ENCODE data around the gene RNPS1. TPM values are rescaled to one million over a fixed set of nuclear protein-coding genes. Genes with fewer than 3 reads are reported as not detected.

The RNPS1 gene
- total and polyA plus RNA-seq, 2 donors (not counting 1 experiment from before 2014, with no cell fraction given), result 209 to 265 TPM

- Mint-ChIP-seq H3K27me3 (no peaks in the 10 kb centered on the region), H3K4me3 (no peak overlapping the region), H3K4me1 (peaks cover 10% of the 10 kb centered on the region), H3K9me3 (ENCODE audit: insufficient read depth) (no peaks in the 10 kb centered on the region), H3K27ac (no peak overlapping the region)
- Histone ChIP-seq H3K79me2 (ENCODE audit: control insufficient read depth, insufficient read depth, low read length) (peaks cover 10% of the 10 kb centered on the region), H3K4me3 (ENCODE audit: control extremely low read depth in 1 of 5, extremely low read depth in 1 of 5, insufficient read depth in 1 of 5, low read depth in 2 of 5, low read length in 4 of 5) (no peak overlapping the region), H3K36me3 (replicated peaks in 1 of 2; ENCODE audit: control extremely low read depth in 1 of 2, control insufficient read depth in 1 of 2, extremely low read depth in 1 of 2, insufficient read depth in 2 of 2, low read length in 1 of 2) (peaks cover 4 to 73% of the 10 kb centered on the region in 2 experiments), H4K20me1 (ENCODE audit: control insufficient read depth, insufficient read depth, low read length, poor library complexity, severe bottlenecking) (peaks cover 37% of the 10 kb centered on the region), H2AFZ (ENCODE audit: insufficient read depth, low read depth, low read length, poor library complexity, severe bottlenecking) (no peak overlapping the region), H3K27me3 (replicated peaks in 1 of 4; ENCODE audit: control extremely low read depth in 1 of 4, control insufficient read depth in 3 of 4, insufficient read depth in 4 of 4, low read length in 3 of 4) (no peaks in the 10 kb centered on the region), H3K4me1 (ENCODE audit: control insufficient read depth in 2 of 2, insufficient read depth in 2 of 2, low read length in 2 of 2) (peaks cover 0 to 15% of the 10 kb centered on the region in 2 donors), H3K27ac (ENCODE audit: low read length in 2 of 2) (no peak overlapping the region), H3K9me3 (ENCODE audit: control extremely low read depth in 1 of 3, control insufficient read depth in 2 of 3, insufficient read depth in 1 of 3, low read length in 2 of 3) (no peaks in the 10 kb centered on the region), H3K4me2 (replicated peaks; ENCODE audit: low read depth, low read length, poor library complexity, severe bottlenecking) (no peak overlapping the region), H3K9ac (ENCODE audit: low read length) (no peak overlapping the region)
- intact Hi-C loops (cut with micrococcal nuclease), result loop anchor here (10.0 kb wide), 1 partner anchor 233 kb away; the partner anchor contains the start of gene NHERF2
- ATAC-seq (ENCODE audit: low read depth) (no peak), DNase-seq (no peak)
- TF ChIP-seq EZH2 (IDR thresholded peaks at IDR 0.05; ENCODE audit: borderline replicate concordance, insufficient read depth, low read depth, low read length, poor library complexity, severe bottlenecking), result no peak
- TF ChIP-seq CTCF (IDR thresholded peaks at IDR 0.05), result no peak
- ChIA-PET CTCF (interaction anchor here (0.9 to 1.4 kb wide), 2 partner anchors 63 to 250 kb away, joined by 3 to 4 read pairs; no protein-coding TSS in a partner anchor), POLR2A (interaction anchor here (0.6 kb wide), 1 partner anchor 35 kb away, joined by 6 read pairs; no protein-coding TSS in a partner anchor)
- 97% methylated on average over 4 of the region's 6 CpGs for WGBS (ENCODE audit: insufficient coverage)
These were observed 10.2 kb downstream of the RNPS1 start for GRCh38 chr16:2257726-2258125.

DNA sequence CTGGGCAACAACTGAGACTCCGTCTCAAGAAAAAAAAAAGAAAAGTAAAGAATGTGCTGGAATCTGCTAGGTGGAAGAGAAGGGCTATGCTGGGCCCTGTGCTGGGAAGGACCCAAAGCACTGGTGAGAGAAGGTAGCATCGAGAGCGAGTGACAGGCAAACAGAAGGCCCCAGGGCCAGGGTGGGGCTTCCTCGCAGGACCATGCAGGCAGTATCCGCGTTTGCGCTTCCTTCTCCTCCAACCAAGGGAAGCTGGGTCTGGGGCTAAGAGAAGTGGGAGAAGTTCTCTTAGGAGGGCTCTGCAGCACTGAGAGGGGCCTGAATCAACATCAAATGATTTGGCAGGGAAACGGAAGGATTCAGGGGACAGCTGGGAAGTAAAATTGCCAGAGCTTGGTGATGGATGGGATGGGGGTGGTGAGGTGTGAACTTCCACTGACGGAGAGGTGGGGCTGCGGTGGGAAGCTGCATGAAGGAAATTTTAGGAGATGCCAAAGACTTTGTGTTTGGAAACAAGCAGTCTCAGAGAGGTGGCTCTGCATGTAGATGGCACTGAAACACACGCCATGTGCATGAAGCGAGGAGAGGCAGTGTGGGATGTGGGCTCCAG lies 11.3 kb downstream of the RNPS1 start:
- H3K79me2 ChIP-seq (ENCODE audit: control insufficient read depth, insufficient read depth, low read length), result peaks cover 4% of the 10 kb centered on the region
- H3K4me3 Mint-ChIP-seq, result no peak overlapping the region
- intact Hi-C loops (cut with micrococcal nuclease), result loop anchor here (10.0 kb wide), 1 partner anchor 232 kb away; the partner anchor contains the start of gene NHERF2

More for the DNA sequence above, 11.3 kb downstream of the RNPS1 start:
- peaks cover 3 to 26% of the 10 kb centered on the region in 2 donors for H3K4me1 ChIP-seq (ENCODE audit: control insufficient read depth in 2 of 2, insufficient read depth in 2 of 2, low read length in 2 of 2)
- ChIA-PET CTCF (no interaction called here), POLR2A (no interaction called here)
- H3K9me3 Mint-ChIP-seq (ENCODE audit: insufficient read depth), result no peaks in the 10 kb centered on the region
- DNase-seq (no peak), ATAC-seq (ENCODE audit: low read depth) (no peak)
- H3K9me3 ChIP-seq (ENCODE audit: control extremely low read depth in 1 of 3, control insufficient read depth in 2 of 3, insufficient read depth in 1 of 3, low read length in 2 of 3), result no peaks in the 10 kb centered on the region
- TF ChIP-seq CTCF (IDR thresholded peaks at IDR 0.05) (no peak), EZH2 (IDR thresholded peaks at IDR 0.05; ENCODE audit: borderline replicate concordance, insufficient read depth, low read depth, low read length, poor library complexity, severe bottlenecking) (no peak)
- no peak overlapping the region for H3K4me3 ChIP-seq (ENCODE audit: control extremely low read depth in 1 of 5, extremely low read depth in 1 of 5, insufficient read depth in 1 of 5, low read depth in 2 of 5, low read length in 4 of 5)
- no peaks in the 10 kb centered on the region for H3K27me3 ChIP-seq (replicated peaks in 1 of 4; ENCODE audit: control extremely low read depth in 1 of 4, control insufficient read depth in 3 of 4, insufficient read depth in 4 of 4, low read length in 3 of 4)
- no peak overlapping the region for H3K27ac Mint-ChIP-seq
- H3K4me2 ChIP-seq (replicated peaks; ENCODE audit: low read depth, low read length, poor library complexity, severe bottlenecking), result no peak overlapping the region
- peaks cover 17% of the 10 kb centered on the region for H3K4me1 Mint-ChIP-seq
- H3K9ac ChIP-seq (ENCODE audit: low read length), result no peak overlapping the region
- peaks cover 0 to 62% of the 10 kb centered on the region in 2 experiments for H3K36me3 ChIP-seq (replicated peaks in 1 of 2; ENCODE audit: control extremely low read depth in 1 of 2, control insufficient read depth in 1 of 2, extremely low read depth in 1 of 2, insufficient read depth in 2 of 2, low read length in 1 of 2)
- H4K20me1 ChIP-seq (ENCODE audit: control insufficient read depth, insufficient read depth, low read length, poor library complexity, severe bottlenecking), result peaks cover 26% of the 10 kb centered on the region
- no peaks in the 10 kb centered on the region for H3K27me3 Mint-ChIP-seq
- WGBS (ENCODE audit: insufficient coverage), result 98% methylated on average over 7 of the region's 12 CpGs
- H3K27ac ChIP-seq (ENCODE audit: low read length in 2 of 2), result no peak overlapping the region
- H2AFZ ChIP-seq (ENCODE audit: insufficient read depth, low read depth, low read length, poor library complexity, severe bottlenecking), result no peak overlapping the region

Data from B cell (primary cell).